ENCODE results near the gene CCDC187.

Gene CCDC187

DNA sequence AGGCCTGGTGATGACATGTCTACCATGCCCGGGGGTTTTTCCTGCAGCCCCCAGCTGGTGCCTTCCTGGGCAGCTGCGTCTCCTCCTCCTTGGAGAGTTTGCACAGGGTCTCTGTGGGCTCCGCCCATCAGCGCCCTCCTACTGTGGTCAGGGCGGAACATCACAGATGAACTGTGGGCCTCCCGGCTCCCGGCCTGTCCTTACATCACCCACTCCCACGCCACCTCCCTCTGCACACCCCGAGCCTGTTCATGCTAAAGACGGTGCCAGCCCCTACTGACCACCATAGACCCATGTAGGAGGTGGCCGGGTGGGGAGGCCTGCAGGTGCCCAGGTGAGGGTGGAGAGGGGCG is 36.0 kb upstream of the CCDC187 start:
- no peak for DNase-seq (ENCODE audit: low spot score)

DNA sequence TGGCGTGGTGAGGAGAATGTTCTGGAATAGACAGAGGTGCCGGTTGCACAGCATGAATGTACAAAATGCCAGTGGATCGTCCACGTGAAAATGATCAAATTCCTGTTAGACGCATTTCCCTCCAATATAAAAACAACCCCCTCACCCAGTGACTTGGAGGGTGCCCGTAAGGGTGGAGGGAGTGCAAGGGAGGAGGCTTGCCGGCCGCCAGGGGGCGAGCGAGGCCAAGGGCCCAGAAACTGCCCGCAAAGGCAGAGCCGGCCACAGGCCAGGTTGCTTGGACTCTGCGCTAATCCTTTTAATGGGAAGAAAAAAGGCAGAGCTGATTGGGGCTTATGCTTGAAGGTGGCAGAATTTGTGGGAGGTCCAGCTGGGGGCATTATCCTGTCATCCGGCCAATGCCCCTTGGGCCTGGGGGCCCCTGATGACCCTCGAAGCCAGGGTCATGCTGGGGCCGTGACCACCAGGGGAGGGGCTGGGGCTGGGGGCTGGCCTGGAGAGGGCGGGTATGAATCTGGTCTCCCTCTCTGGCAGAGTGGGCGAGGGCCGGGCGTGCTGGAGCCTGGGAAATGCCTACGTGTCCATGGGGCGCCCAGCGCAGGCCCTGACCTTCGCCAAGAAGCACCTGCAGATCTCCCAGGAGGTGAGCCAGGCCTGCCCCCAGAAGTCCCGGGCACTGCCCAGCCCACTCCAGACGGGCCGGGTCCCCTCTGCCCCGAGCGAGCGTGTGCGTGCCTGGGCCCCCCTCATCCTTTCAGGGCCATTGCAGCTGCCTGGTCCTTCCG is 35.5 kb upstream of the CCDC187 start:
- DNase-seq (ENCODE audit: low spot score): peak; percentile 63

DNA sequence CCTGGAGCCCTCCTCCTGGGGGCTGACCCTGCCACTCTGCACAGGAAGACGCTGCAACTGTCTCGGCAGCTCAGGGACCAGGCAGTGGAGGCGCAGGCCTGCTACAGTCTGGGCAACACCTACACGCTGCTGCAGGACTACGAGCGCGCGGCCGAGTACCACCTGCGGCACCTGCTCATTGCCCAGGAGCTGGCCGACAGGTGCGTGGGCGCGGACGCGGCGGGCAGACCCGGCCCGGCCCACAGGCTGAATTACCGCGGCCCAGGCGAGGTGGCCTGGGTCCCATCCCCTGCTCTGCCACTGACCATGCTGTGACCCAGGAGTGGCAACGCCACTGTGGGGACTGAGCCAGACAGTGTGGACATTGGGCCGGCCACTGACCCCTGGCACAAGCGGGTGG is 34.6 kb upstream of the CCDC187 start:
- no peak for DNase-seq (ENCODE audit: low spot score)

DNA sequence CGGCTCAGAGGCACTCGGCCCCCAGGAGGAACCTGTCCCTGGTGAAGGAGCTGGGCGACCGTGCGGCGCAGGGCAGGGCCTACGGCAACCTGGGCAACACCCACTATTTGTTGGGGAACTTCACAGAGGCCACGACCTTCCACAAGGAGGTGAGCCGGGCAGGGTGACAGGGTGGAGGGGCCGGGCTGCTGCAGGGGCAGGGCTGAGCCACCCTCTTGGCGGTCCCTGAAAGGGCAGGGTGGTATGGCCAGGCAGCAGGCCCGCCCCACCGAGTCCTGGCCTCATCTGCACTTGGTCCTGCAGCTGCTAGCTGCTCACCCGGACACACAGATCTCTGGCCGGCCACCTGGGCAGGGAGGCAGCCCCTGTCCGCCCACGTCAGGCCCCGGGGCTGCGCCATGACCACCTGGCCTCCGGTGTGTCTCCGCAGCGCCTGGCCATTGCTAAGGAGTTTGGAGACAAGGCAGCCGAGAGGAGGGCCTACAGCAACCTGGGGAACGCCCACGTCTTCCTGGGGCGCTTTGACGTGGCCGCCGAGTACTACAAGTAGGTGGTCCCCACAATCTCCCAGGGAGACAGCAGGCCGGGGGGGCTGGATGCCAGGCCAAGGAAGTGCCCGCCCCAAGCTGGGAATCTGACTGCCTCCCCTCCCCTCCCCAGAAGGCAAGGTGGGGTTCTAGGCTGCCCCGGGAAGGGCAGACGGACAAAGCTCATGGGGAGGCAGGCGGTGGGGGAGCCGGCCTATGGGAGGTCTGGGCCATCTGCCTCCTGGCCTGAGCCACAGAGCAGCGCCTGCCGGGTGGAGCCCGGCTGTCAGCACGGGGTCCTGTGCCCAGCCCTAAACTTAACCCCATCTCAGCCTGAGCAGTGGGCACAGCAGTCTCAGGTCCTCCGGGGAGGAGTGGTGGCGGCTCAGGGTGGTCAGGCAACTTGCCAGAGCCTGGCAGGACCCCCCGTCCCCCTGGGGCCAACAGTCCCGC is 33.8 kb upstream of the CCDC187 start:
- no peak for DNase-seq (ENCODE audit: low spot score)

DNA sequence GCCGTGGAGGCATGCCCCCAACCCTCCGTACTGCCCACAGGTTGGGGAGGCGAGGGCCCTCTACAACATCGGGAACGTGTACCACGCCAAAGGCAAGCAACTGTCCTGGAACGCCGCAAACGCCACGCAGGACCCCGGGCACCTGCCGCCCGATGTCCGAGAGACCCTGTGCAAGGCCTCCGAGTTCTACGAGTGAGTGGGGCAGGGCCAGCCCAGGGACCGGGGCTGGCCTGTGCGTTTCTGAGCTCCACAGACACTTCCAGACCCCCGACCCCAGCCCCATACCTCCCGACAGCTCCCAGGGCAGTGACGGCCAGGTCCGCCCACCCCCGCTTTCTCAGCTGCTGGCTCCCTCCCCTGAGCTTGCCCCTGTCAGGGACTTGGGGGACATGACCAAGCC is 33.0 kb upstream of the CCDC187 start:
- DNase-seq (ENCODE audit: low spot score): no peak

DNA sequence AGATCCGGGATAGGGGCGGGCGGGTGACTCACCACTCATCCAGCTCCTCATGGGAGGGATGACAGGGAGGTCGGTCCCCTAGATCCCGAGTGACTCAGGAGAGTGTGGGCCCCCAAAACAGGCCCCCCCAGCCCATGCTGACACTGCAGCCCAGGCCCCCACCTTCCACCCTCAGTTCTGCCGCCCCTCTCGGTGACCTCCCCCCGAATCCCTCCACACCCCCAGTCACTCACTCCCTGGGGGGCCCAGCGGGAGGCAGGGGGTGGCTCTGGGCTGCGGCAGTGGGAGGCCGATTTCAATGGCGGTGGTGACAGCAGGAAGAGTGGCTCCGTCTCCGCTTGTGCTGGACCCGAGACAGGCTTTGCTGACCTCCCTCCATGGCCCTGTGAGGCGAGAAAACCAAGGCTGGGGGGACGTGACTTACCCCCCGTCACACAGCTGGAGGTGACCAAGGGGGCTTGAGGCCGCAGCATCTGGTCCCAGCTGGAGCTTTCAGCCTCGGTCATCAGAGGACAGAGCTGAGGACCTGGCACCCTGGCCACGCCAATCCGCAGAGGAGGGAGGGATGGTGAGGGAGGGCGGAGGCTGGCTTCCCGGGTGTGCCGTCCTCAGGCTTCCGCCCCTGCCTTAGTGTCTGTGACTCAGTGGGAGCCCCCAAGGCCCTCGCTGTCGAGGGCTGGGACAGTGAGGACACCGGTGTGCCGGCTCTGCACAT is 32.4 kb upstream of the CCDC187 start:
- no peak for DNase-seq (ENCODE audit: low spot score)

DNA sequence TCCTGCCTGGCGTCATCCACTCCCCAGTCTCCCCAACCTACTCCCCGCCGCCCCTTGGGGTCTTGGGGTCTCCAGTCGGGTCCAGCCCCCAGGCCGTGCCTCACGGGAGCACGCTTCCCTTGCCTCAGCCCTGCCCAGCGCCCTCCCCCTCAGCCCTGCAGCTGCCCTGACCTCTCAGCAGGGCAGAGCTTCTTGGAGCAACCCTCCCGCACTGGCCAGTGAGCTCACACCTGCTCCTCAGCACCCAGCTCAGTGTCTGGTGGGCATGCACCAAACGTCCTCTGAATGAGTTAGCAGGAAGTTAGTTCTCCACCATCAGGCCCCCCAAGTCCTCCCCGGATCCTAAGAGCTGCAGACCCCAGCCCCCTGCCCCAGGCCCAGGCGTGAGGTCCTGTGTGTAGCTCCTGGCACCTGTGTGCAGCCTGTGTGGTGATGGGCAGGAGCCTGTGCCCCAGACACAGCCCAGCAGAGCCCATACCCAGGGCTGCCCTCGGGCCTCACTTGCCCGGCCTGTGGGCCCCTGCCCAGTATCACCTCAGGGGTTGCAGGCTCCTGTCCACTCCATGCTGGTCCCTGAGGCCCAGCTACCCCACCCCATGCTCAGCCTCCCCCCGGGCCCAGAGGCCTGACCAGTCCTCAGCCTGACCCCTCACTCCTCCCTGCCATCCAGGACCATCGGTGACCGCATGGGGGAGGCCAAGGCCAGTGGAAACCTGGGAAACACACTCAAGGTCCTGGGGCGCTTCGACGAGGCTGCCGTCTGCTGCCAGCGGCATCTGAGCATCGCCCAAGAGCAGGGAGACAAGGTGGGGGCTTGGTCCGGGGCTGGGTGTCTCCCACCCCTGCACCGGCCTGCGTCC is 31.6 kb upstream of the CCDC187 start:
- no peak for DNase-seq (ENCODE audit: low spot score)

DNA sequence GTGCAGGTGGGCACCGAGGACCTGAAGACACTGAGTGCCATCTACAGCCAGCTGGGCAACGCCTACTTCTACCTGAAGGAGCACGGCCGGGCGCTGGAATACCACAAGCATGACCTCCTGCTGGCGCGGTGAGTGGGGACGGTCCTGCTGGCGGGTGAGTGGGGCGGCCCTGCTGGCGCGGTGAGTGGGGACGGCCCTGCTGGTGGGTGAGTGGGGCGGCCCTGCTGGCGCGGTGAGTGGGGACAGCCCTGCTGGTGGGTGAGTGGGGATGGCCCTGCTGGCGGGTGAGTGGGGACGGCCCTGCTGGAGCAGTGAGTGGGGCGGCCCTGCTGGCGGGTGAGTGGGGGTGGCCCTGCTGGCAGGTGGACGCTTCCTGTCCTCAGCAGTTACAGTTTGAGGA is 30.6 kb upstream of the CCDC187 start:
- DNase-seq (ENCODE audit: low spot score): no peak

DNA sequence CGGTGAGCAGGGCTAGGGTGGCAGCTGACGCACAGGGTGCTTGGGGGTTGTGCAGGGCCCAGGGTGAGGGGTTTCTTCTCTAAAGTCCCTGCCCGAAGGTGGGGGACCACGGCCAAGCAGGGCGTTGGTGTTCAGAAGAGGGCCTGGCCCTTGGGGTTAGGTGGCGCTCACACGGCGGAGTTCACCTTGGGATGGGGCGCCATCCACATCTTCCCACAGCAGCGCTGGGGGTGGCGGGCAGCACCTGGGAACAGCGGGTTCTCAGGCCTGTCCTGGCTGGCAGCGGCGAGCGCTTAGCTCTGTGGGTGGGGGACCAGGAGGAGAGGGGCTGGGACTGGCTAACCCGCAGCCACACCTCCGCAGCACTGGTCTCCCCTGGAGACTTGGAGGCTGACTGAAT is 29.6 kb upstream of the CCDC187 start:
- DNase-seq (ENCODE audit: low spot score): no peak

DNA sequence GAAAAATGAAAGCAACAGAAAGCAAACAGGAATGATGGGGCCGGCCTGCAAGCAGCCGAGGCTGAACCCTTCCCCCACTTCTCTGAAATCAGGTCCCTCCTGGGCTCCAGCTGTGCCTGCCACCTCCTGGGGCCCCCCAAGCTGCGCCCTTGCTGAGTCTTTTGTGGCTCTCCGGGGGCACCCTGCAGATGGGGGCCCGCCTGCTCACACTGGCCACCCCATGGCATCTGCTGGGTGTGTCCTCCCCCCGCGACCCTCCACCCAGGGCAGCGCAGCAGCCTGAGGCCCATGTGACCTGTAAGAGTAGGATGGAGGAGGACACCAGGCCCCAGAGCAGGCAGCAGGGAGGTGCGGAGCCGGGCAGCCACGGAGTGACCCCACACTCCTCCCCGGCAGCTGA is 29.2 kb upstream of the CCDC187 start:
- no peak for DNase-seq (ENCODE audit: low spot score)

DNA sequence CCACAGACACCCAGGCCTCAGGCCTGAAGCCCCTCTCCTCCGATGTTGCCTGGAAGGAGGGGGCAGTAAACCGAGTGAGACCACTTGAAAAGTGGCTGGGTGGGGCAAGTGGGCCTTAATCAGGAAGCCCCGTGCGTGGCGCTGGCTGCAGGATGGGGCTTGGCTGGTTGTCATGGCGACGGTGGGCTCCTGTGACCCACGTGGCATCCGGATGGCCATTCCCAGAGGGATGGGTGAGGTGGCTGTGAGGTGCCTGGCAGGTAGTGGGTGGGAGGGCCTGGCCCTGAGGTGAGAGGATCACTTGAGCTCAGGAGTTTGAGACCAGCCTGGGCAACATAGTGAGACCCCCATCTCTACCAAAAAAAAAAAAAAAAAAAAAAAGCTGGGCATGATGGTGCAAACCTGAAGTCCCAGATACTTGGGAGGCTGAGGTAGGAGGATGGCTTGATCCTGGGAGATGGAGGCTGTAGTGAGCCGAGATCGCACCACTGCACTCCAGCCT is 28.6 kb upstream of the CCDC187 start:
- no peak for DNase-seq (ENCODE audit: low spot score)

DNA sequence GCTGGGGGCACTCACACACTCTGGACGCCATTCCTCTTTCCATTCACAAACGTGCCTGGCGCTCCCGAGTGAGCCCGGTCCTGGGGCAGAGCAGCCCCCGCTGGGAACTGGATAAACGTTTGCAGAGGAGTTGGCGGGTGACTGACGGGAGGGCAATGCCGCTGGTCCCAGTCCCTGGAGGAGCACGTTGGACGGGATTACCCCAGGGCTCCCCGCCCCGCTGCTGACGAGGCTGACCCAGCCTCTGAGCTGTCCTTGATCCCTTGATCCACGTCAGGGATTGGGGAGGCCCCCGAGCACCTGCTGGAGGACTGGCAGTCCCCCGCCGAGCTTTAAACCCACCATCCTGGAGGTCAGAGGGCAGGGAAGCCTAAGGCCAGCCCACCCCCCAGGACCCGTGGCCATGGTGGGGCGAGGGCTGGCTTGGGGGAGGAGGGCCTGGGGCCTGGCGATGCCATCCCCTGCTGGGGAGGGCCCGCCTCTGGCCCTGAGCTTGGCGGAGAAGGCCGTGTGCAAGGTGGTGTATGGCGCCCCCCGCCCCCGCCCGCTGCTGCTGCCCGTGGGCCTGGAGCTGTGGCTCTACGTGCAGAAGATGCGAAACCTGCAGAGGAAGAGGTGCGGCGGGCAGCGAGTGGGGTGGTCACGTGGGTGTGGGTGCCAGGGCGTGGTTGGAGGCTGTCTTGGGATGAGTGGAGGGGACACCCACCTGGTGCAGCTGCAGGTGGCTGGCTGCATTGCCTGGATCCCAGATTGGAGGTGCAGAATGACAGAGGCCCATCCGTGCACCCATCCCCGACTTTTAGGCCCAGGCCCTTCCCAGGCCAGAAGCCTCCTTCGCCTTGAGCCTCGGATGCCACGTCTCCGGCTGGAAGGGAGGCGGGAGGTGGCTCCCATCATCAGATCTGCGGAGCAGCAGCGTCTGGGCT is 27.9 kb upstream of the CCDC187 start:
- no peak for DNase-seq (ENCODE audit: low spot score)

DNA sequence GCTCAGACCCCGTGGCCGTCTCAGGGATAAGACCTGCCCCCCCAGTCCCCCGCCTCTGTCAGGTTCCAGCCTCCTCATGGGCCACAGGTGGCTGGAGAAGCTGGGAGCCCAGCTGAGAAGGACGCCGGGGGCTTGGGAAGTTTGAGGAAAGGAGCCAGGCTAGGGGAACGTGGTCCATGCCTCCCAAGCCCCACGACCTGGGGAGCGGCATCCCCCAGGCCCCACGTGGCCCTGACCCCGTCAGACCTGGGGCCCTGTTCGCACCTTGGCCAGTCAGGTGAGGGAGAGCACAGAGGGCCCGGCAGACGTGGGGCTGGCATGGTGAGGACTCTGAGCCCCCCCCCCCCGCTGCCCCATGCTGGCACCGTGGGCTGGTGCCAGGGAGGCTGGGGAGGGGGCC is 27.1 kb upstream of the CCDC187 start:
- DNase-seq (ENCODE audit: low spot score): no peak

DNA sequence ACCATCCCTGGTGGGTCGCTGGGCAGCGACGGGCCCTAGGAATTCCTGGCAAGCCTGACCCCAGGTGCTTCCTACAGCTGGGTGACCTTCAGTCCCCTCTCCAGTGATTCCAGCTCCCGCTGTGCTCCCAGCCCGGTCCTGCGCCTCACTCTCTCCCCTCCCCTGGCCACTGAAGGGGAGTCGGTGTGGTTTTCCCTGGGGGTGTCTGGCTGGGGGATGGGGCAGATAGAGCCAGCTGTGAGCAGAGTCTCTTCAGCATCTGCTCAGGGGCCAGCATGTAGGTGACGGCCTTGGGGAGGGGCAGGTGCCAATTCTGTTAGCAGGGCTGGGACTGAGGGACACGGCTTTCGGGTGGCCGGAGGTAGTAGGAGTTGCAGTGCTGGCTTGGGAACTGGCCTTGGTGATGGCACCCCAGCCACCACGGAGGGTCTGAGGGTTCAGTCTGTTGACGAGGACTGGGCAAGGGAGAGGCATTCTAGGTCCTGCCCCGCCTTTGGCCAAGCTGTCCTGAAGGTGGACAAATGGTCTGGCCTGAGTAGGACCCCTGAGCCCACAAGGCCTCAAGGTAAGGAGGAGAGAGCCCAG is 26.6 kb upstream of the CCDC187 start:
- DNase-seq (ENCODE audit: low spot score): no peak

DNA sequence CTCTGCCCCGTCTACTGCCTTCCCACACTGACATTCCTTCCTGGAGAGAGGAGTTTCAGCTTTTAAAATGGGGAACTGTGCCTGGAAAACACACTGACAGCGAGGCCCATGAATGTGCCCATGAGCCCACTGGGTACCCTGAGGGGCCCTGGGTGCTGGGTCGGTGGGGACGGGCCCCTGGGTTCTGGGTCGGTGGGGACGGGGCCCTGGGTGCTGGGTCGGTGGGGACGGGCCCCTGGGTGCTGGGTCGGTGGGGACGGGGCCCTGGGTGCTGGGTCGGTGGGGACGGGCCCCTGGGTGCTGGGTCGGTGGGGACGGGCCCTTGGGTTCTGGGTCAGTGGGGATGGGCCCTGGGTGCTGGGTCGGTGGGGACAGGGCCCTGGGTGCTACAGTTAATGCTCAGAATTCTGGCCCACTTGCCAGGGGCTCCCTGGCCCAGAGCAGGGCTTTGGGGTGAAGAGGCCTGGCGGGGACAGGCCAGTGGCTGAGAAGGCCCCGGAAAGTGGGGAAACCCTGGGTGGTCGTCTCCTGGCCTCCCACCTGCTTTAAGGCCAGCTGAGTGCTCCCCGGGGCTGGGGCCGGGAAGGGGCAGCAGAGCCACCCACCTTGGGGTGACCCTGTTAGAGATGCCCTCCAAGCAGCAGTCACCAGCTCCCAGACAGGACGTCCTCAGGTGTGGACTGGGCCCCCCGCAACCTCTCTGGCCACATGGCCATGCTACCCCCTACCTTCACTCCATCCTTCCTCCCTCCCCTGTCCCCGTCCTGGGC is 25.9 kb upstream of the CCDC187 start:
- no peak for DNase-seq (ENCODE audit: low spot score)

DNA sequence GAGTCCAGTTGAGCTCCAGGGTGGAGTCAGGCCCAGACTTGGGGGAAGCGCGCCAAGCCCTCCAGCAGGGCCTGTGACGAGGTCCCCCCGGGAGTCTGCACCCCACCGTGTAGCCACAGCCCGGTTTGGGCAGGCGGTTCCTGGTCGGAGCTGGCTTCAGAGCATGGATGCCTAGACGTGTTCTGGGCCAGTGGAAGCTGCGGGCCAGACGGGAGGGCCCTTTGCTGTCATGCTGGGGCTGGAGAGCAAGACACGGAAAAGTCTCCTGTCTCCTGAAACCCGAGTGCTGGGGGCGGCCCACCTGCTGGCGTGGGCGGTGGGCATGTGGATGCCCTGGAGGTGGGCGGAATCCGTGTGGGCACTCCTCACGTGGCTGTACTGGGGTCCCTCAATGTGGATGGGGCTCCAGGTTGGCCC is 25.3 kb upstream of the CCDC187 start:
- DNase-seq (ENCODE audit: low spot score): no peak

DNA sequence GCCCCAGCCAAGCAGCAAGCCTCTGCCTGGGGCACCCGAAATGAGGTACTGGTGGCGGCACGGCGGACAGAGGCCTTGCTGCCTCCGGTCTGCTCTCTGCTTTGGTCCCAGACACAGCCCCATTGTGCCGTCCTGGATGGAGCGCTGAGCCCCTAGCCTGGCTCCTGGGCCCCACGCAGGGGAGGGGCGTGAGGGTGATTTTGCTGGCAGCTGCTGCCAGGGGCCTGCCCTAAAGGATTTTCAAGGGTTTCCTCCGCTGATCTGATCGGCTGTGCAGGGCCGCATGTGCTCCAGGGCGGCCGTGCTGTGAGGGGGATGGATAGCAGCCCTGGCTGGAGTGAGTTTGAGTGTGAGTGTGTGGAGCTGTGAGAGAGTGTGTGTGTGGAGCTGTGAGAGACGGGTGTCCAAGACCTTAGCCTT is 24.7 kb upstream of the CCDC187 start:
- DNase-seq (ENCODE audit: low spot score): no peak

DNA sequence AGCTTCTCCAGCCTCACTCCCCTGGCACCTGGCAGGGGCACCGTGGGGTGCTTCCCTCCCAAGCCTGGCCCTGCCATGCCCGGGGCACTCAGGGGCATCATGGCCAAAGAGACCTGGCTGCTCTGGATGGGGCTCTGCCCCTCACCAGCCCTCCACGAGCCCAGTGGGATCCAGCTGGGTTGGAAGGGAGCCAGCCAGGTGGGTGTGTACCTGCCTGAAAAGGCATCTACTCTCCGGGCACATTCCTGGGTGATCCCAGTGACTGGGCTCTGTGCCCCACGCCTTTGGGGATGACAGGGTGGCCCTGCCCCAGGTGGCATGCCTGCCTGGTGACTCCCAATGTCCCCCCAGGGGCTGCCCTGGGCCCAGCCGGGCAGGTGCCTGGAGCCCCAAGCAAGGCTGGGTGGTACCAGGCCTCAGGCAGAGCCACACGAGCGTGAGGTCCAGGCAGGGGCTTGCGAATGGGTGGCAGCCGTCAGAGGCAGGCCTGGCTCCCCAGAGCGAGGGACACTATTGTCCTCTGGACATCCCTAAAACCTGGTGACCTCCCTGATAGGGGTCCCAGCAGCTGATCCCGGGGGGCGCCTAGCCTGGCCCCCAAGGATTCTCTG is 24.2 kb upstream of the CCDC187 start:
- DNase-seq (ENCODE audit: low spot score): no peak

All from SK-N-DZ (cell line).